Dendritic cell treated with granulocyte-macrophage colony-stimulating factor and Interleukin-4, amounts not matched to agents 40 ng/mL and 50 ng/mL, for 4 days (primary cell): ENCODE results near the gene TAGLN.
"Not testable (repeated sequence)": the region's sequence is repeated elsewhere in the genome, so short reads cannot be mapped to it uniquely, and the experiment has no call there.

Source experiments
- H3K27ac Mint-ChIP-seq: one replicate; pipeline ENCODE4 v1.8.0; 2022; ENCODE audit warnings: mild to moderate bottlenecking, mixed read lengths
- H3K27me3 Mint-ChIP-seq: one replicate; pipeline ENCODE4 v1.8.0; 2022; ENCODE audit warnings: mild to moderate bottlenecking, mixed read lengths
- H3K36me3 Mint-ChIP-seq: one replicate; pipeline ENCODE4 v1.8.0; 2022; ENCODE audit warnings: low read depth, mixed read lengths
- H3K4me1 Mint-ChIP-seq: one replicate; pipeline ENCODE4 v1.8.0; 2022; ENCODE audit warnings: low read depth, mixed read lengths
- H3K4me3 Mint-ChIP-seq: one replicate; pipeline ENCODE4 v1.8.0; 2022; ENCODE audit warnings: mild to moderate bottlenecking, moderate library complexity, mixed read lengths
- H3K9me3 Mint-ChIP-seq: one replicate; pipeline ENCODE4 v1.8.0; 2022; ENCODE audit warnings: mixed read lengths
- intact Hi-C: fragments of 100-400 bp; cut with micrococcal nuclease; formaldehyde crosslinking; loops from one replicate; pipeline ENCODE4 v1.15.0; 2022

Gene TAGLN

DNA sequence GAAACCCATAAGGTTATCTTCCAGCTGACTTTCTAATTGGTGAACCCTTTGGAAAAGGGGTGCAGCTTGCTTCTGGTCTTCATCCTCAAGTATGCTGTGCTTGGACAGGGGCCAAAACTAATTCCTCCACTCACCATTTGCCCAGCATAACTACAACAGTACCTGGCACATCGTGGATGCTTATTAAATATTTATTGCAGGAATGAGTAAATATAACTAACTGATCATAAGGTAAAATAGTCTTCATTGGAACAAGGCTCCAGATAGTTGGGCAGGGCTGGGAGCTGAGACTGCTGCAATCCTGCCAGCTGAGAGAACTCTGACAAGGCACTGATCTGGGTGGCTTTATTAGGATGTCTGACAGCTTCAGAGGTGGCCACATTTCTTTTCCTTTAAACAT lies 23.0 kb upstream of the TAGLN start:
- H3K27me3 Mint-ChIP-seq: no peaks in the 10 kb centered on the region
- peaks cover 59% of the 10 kb centered on the region for H3K4me1 Mint-ChIP-seq
- H3K9me3 Mint-ChIP-seq: no peaks in the 10 kb centered on the region
- intact Hi-C loops: no loop called here
- H3K27ac Mint-ChIP-seq: no peak overlapping the region
- no peak overlapping the region for H3K4me3 Mint-ChIP-seq
- H3K36me3 Mint-ChIP-seq: peaks cover 19% of the 10 kb centered on the region

DNA sequence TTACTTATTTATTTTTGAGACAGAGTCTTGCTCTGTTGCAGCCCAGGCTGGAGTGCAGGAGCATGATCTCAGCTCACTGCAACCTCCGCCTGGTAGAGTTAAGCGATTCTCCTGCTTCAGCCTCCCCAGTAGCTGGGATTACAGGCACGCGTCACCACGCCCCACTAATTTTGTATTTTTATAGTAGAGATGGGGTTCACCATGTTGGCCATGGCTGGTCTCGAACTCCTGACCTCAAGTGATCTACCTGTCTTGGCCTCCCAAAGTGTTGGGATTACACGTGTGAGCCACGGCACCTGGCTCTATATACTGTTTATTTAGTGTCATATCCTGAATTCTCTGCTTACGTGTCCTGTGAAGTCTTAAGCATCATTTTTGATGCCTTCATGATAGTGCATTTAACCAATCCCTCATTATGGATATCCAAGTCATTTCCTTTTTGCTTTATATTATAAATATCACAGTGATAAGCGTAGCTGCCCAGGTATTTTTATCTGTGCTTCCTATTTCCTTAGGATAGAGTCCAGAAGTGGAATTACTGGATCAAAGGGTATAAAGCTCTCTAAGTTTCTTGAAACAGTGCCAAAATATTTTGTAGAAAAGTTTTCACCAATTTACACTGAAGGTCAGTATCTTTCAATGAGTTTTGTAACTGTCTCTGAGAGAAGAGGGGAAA lies 21.5 kb upstream of the TAGLN start:
- Mint-ChIP-seq H3K27ac (peak overlapping the region; percentile 94), H3K9me3 (no peaks in the 10 kb centered on the region), H3K36me3 (peaks cover 34% of the 10 kb centered on the region), H3K4me1 (peaks cover 53% of the 10 kb centered on the region), H3K4me3 (peak overlapping the region; percentile 96), H3K27me3 (no peaks in the 10 kb centered on the region)
- intact Hi-C loops: no loop called here

DNA sequence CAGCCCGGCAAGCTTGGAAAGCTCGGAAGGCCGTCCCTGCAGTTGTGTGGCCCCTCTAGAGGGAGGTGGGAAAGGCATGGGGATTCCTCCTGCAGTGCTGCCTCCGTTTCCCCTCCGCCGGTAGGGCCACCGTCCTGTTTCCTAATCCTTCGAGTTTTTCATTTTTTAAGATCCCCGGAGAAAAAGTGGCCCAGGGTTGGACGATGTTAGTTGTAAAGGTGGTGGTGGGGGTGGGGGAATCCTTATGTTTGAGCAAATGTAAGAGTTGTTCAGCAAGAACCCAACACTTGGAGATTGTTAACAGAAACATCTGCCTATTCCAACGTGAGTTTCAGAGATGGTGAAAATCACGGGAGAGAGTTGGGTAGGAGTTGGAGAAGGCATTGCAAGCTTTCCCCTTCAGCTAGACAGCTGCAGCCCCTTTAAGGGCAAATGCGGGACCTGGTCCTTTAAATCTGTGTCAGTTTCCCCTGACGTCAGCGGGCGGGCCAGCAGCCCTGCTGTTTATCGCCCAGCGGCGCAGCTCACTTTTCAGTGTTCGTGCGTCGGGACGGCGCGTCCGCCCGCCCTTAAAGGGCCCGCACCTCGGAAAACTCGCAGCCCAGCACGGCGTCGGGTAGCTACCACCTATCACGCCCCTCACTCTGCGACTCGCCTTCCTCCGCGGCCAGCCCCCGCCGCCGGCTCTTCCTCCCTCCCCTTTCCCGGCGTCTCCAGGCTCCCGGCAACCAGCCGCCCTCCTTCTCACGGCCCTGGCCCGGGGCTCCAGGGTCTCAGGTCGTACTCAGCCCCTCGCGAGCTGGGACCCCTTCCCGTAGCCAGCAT lies 20.7 kb upstream of the TAGLN start, which contains the start of gene SIDT2:
Gene SIDT2 (plus strand): TSS at position 534 of the 825 bp plus-strand sequence. CDS start 521 bp downstream, outside the sequence.
- no peaks in the 10 kb centered on the region for H3K27me3 Mint-ChIP-seq
- H3K36me3 Mint-ChIP-seq: peaks cover 41% of the 10 kb centered on the region
- H3K9me3 Mint-ChIP-seq: no peaks in the 10 kb centered on the region
- H3K27ac Mint-ChIP-seq: peak within 1 kb of the TSS; percentile 94
- intact Hi-C loops: no loop called here
- peak within 1 kb of the TSS; percentile 96 for H3K4me3 Mint-ChIP-seq
- H3K4me1 Mint-ChIP-seq: peaks cover 46% of the 10 kb centered on the region

DNA sequence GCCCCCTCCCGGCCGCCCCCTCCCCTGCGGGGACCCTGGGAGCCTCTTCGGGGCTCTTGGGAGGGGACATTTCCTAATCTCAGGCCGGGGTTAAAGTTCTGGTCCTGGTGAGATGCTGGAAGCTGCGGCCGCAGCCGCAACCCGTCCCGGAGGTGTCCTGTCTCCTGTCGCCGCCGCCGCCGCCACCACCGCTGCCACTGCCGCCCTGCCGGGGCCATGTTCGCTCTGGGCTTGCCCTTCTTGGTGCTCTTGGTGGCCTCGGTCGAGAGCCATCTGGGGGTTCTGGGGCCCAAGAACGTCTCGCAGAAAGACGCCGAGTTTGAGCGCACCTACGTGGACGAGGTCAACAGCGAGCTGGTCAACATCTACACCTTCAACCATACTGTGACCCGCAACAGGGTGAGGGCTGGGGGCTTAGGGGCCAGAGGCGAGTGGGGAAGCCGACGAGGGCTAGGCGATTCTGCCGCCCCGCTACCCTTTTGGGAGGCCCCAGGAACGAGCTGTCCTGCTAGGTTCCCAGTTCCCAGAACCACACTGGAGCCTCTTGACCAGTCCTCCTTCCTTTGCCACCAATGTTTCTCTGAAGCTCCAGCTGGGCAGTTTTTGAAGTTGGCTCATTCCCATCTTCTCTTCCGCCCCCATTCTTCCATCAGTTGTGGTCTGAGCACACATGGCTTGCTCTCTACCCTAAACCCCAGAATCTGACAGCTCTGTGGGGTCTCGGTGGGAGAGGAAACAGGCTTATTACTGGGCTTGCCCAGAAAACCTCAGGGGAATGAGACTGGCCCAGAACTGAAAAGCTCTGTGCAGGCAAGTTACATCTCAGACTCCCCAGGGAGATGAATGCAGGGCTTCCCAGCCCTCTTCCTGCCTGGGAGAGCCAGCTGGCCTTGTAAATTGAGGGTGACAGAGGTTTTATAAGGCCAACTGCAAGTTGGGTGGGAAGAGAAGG lies 19.8 kb upstream of the TAGLN start:
- H3K4me1 Mint-ChIP-seq: peaks cover 37% of the 10 kb centered on the region
- intact Hi-C loops: no loop called here
- H3K27me3 Mint-ChIP-seq: no peaks in the 10 kb centered on the region
- no peaks in the 10 kb centered on the region for H3K9me3 Mint-ChIP-seq
- peak overlapping the region; percentile 96 for H3K4me3 Mint-ChIP-seq
- H3K27ac Mint-ChIP-seq: peak overlapping the region; percentile 94
- H3K36me3 Mint-ChIP-seq: peaks cover 50% of the 10 kb centered on the region

DNA sequence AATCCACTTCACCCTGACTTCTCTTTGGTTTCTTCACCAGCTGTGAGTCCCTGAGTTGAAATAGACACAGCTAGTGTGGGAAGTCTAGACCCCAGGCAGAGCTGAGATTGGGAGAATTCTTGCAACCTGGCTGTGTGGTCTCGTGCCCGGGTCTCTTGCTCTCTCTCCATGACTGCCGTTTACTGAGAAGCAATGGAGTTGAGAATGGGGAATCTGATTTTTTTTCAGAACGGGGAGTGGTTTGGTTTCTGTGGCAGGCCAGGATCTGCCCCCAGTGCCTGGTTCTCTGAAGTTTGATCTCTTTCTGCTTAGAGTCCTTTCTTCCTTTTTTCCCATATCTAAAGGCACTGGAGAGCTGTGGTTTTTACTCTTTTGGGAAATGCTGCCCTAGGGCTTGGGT lies 19.1 kb upstream of the TAGLN start:
- H3K9me3 Mint-ChIP-seq: no peaks in the 10 kb centered on the region
- intact Hi-C loops: loop anchor here (5.0 kb wide), 1 partner anchor 33 kb away; no protein-coding TSS in a partner anchor
- H3K27ac Mint-ChIP-seq: peak overlapping the region; percentile 94
- no peaks in the 10 kb centered on the region for H3K27me3 Mint-ChIP-seq
- peak overlapping the region; percentile 96 for H3K4me3 Mint-ChIP-seq
- H3K4me1 Mint-ChIP-seq: peaks cover 41% of the 10 kb centered on the region
- peaks cover 56% of the 10 kb centered on the region for H3K36me3 Mint-ChIP-seq

DNA sequence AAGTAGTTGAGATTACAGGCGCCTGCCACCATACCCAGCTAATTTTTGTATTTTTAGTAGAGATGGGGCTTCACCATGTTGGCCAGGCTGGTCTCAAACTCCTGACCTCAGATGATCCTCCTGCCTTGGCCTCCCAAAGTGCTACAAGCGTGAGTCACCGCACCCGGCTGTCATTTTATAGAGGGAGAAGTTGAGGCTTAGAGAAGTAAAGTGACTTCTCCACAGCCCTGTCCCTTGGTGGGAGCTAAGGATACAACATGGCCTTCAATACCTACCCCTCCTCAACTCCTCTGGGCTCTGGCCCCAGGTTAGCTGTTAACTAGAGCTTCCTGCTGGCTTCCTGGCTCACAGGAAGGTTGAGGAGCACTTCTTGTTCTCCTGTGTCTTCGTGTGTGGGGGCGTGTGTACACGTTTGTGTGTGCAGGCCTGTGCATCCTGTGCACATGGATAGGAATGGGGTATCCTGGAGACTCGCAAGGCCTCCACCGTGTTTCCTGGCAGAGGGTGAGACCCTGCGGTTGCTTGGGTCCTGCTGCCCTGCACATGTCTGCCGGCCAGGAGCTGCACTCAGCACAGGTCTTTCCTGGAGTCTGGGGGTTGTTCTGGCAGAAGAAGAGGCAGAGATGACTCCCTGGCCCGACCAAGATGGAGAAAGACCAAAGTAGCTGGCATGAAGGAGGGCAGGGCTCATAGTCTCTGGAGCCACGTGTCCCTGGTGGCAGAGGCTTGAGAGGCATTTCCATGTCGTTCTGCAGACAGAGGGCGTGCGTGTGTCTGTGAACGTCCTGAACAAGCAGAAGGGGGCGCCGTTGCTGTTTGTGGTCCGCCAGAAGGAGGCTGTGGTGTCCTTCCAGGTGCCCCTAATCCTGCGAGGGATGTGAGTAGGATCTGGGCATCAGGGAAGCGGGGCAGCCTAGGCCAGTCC lies 18.2 kb upstream of the TAGLN start:
- peaks cover 50% of the 10 kb centered on the region for H3K4me1 Mint-ChIP-seq
- intact Hi-C loops: loop anchor here (1.0 to 5.0 kb wide), 3 partner anchors 8 to 45 kb away; no protein-coding TSS in a partner anchor
- H3K27ac Mint-ChIP-seq: peak overlapping the region; percentile 94
- no peaks in the 10 kb centered on the region for H3K9me3 Mint-ChIP-seq
- no peaks in the 10 kb centered on the region for H3K27me3 Mint-ChIP-seq
- peak overlapping the region; percentile 96 for H3K4me3 Mint-ChIP-seq
- peaks cover 65% of the 10 kb centered on the region for H3K36me3 Mint-ChIP-seq

DNA sequence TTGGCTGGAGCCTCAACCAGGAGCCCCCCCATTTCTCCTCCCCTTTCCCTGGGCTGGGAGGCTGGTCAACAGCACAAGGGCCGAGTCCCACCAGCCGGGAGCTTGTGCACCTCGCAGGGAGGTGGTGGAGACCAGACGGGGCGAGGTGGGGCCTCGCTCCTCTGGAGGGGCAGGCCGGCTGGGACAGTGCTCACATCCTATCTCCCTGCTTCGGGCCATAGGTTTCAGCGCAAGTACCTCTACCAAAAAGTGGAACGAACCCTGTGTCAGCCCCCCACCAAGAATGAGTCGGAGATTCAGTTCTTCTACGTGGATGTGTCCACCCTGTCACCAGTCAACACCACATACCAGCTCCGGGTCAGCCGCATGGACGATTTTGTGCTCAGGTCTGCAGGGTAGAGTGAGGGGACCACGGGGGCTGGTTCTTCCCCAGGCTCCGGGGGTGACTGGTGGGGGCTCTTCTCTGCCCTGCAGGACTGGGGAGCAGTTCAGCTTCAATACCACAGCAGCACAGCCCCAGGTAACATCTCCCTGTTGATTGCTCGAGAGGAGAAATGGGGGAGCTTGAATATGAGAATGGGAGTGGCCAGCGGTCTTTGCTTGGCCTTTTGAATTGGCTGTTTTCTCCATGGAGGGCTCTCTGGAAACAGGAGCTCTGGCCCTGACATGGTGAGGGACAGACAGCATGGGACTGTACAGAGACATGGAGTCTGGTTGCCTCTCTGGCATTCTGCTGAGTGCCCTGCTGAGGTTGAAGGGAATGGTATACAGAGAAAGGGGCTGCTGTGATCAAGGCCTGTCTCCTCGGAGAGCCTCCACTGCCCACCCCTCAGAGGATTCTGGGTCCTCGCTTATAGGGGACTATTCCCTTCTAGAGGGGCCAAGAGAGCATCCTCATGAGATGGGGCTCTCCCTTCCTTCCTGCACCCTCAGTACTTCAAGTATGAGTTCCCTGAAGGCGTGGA lies 17.3 kb upstream of the TAGLN start:
- no peaks in the 10 kb centered on the region for H3K27me3 Mint-ChIP-seq
- peak overlapping the region; percentile 94 for H3K27ac Mint-ChIP-seq
- H3K4me3 Mint-ChIP-seq: no peak overlapping the region
- H3K36me3 Mint-ChIP-seq: peaks cover 75% of the 10 kb centered on the region
- H3K4me1 Mint-ChIP-seq: peaks cover 60% of the 10 kb centered on the region
- H3K9me3 Mint-ChIP-seq: no peaks in the 10 kb centered on the region
- intact Hi-C loops: loop anchor here (1.0 to 5.0 kb wide), 3 partner anchors 7 to 44 kb away; no protein-coding TSS in a partner anchor

DNA sequence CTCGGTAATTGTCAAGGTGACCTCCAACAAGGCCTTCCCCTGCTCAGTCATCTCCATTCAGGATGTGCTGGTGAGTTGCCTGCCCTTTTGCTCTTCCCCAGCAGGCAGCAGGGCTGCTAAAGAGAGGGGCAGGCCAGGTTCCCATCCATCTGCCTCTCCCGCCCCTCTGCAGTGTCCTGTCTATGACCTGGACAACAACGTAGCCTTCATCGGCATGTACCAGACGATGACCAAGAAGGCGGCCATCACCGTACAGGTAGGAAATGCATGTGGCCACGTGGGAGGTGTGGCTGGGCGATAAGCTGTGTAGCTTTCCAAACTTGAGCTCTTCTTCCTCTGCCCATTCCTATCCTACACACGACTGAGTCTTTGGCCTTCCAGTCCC lies 16.6 kb upstream of the TAGLN start:
- H3K27ac Mint-ChIP-seq: peak overlapping the region; percentile 94
- H3K27me3 Mint-ChIP-seq: no peaks in the 10 kb centered on the region
- intact Hi-C loops: loop anchor here (5.0 kb wide), 1 partner anchor 35 kb away; no protein-coding TSS in a partner anchor
- peaks cover 66% of the 10 kb centered on the region for H3K4me1 Mint-ChIP-seq
- no peak overlapping the region for H3K4me3 Mint-ChIP-seq
- peaks cover 81% of the 10 kb centered on the region for H3K36me3 Mint-ChIP-seq
- H3K9me3 Mint-ChIP-seq: no peaks in the 10 kb centered on the region

DNA sequence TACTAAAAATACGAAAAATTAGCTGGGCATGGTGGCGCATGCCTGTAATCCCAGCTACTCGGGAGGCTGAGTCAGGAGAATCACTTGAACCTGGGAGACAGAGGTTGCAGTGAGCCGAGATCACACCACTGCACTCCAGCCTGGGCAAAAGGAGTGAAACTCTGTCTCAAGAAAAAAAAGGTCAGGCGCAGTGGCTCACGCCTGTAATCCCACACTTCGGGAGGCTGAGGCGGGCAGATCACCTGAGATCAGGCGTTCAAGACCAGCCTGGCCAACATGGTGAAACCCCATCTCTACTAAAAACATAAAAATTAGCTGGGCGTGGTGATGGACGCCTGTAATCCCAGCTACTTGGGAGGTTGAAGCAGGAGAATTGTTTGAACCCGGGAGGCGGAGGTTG lies 16.0 kb upstream of the TAGLN start:
- Mint-ChIP-seq H3K4me1 (peaks cover 67% of the 10 kb centered on the region), H3K36me3 (peaks cover 88% of the 10 kb centered on the region), H3K27ac (peak overlapping the region; percentile 94)
- not testable (repeated sequence) for H3K9me3 Mint-ChIP-seq, H3K4me3 Mint-ChIP-seq, H3K27me3 Mint-ChIP-seq
- intact Hi-C loops: loop anchor here (5.0 kb wide), 1 partner anchor 36 kb away; no protein-coding TSS in a partner anchor

DNA sequence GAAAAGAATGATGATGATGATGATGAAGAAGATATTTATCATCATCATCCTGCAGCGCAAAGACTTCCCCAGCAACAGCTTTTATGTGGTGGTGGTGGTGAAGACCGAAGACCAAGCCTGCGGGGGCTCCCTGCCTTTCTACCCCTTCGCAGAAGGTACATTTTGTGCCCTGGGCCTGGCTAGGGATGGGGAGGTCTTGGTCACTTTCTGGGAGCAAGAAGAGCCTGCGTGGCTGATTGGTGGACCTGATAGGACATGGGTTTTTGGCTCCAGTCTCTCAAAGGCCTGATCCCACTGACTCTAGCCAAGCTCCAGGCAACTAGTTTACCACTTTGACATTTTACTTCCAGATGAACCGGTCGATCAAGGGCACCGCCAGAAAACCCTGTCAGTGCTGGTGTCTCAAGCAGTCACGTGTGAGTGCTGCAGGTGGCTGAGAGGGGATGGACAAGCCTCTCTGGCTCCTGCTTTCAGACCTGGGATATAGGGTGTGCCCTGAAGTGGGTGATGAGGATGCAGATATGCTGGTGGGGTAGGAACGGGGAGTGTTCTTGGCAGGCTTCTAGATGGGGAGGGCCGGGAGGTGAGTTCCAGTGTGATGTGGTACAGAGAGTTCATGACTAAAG lies 15.3 kb upstream of the TAGLN start:
- peaks cover 93% of the 10 kb centered on the region for H3K36me3 Mint-ChIP-seq
- peaks cover 71% of the 10 kb centered on the region for H3K4me1 Mint-ChIP-seq
- no peaks in the 10 kb centered on the region for H3K27me3 Mint-ChIP-seq
- H3K9me3 Mint-ChIP-seq: no peaks in the 10 kb centered on the region
- intact Hi-C loops: loop anchor here (5.0 kb wide), 1 partner anchor 37 kb away; no protein-coding TSS in a partner anchor
- H3K4me3 Mint-ChIP-seq: no peak overlapping the region
- peak overlapping the region; percentile 10 for H3K27ac Mint-ChIP-seq

DNA sequence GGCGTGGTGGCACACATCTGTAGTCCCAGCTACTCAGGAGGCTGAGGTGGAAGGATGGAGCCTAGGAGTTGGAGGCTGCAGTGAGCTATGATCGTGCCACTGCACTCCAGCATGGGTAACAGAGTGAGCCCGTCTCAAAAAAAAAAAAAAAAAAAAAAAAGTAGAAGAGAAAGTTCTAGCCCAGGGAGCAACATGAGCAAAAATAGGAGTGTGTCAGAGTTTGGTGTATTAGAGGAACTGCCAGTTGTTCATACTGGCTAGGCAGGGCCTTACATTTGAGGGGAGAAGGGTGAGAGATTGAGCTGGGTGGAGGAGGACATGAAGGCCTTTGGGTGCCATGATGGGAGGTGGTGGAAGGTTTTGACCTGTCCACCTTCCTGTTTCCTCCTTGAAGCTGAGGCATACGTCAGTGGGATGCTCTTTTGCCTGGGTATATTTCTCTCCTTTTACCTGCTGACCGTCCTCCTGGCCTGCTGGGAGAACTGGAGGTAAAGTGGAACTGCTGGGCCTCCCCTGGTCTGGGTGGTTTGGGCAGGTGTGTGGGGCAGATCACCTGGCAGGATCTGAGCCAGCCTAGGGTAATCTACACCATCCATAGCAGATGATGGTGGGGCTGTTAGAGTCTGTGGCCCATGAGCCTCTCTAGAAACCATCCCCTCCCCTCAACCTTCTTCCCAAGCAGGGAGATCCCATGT lies 13.3 kb upstream of the TAGLN start:
- peaks cover 99% of the 10 kb centered on the region for H3K36me3 Mint-ChIP-seq
- no peaks in the 10 kb centered on the region for H3K9me3 Mint-ChIP-seq
- peaks cover 73% of the 10 kb centered on the region for H3K4me1 Mint-ChIP-seq
- peak overlapping the region; percentile 84 for H3K27ac Mint-ChIP-seq
- intact Hi-C loops: no loop called here
- no peaks in the 10 kb centered on the region for H3K27me3 Mint-ChIP-seq
- peak overlapping the region; percentile 52 for H3K4me3 Mint-ChIP-seq
